Ishikawa (cell line): ENCODE data around the gene PAK5.

Experiments
- EGR1 ChIP-seq: IDR thresholded peaks from 2 replicates; pipeline ENCODE4 v1.6.1; 2012
- RAD21 ChIP-seq: IDR thresholded peaks from 2 replicates; pipeline ENCODE4 v1.6.1; 2012; ENCODE audit warnings: low read depth

GRCh38 chr20:9628589-9628988, 210.3 kb downstream of the PAK5 start:
- TF ChIP-seq EGR1 (no peak), RAD21 (no peak)
